Cardiac fibroblast (primary cell): Measurements from ENCODE around the gene CBX1.

Experiments
- DNase-seq, 2 donors: peaks; one replicate each; pipeline versions ENCODE4 v3.0.0 to v3.0.0-alpha.2; 2010; ENCODE audit warnings: low read depth in 2 of 2
- H3K4me3 ChIP-seq, 2 donors: replicated peaks in 1 of 2; 1 replicate in 1 of 2; 2 replicates in 1 of 2; pipeline ENCODE4 v1.5.1; 2011; ENCODE audit warnings: low read depth in 2 of 2, low read length in 2 of 2, mild to moderate bottlenecking in 2 of 2, moderate library complexity in 1 of 2
- TF ChIP-seq, protein P1 (sequence below): IDR thresholded peaks from one replicate; pipeline ENCODE4 v1.5.1; 2011; ENCODE audit warnings: low read depth, mild to moderate bottlenecking, low read length, inconsistent platforms

CBX1 gene

DNA sequence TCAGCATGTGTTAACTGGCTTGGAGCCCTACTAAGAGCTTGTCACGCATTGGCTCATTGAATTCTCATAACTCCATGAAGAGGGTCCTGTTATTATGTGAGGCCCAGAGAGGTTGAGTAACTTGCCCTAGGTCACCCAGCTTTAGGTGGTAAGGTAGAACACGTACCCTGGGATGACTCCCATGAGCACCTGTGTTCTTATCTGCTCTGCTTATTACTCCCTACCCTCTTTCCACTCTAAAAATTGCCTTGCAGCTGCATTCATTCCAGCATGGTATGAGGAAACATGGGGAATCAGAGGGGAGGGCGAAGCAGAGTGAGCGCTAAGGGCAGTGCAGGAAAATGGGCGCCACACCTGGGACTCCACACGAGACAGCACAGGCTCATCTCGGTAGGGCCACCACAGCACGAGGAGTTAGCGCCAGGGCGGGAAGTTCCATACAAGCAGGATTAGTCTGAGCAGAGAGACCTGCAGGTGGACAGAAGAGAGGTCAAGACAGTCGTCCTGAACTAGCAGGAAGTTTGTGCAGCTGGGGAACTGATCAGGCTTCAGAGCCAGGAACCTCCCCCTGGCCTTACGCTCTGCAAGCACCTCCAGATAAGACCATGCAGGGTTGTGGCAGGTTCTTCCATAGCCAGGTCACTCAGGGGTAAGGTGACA lies 73.8 kb downstream of the CBX1 start:
- no peak overlapping the region for H3K4me3 ChIP-seq
- DNase-seq: no peak
- TF ChIP-seq, protein P1, sequence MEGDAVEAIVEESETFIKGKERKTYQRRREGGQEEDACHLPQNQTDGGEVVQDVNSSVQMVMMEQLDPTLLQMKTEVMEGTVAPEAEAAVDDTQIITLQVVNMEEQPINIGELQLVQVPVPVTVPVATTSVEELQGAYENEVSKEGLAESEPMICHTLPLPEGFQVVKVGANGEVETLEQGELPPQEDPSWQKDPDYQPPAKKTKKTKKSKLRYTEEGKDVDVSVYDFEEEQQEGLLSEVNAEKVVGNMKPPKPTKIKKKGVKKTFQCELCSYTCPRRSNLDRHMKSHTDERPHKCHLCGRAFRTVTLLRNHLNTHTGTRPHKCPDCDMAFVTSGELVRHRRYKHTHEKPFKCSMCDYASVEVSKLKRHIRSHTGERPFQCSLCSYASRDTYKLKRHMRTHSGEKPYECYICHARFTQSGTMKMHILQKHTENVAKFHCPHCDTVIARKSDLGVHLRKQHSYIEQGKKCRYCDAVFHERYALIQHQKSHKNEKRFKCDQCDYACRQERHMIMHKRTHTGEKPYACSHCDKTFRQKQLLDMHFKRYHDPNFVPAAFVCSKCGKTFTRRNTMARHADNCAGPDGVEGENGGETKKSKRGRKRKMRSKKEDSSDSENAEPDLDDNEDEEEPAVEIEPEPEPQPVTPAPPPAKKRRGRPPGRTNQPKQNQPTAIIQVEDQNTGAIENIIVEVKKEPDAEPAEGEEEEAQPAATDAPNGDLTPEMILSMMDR: no peak

DNA sequence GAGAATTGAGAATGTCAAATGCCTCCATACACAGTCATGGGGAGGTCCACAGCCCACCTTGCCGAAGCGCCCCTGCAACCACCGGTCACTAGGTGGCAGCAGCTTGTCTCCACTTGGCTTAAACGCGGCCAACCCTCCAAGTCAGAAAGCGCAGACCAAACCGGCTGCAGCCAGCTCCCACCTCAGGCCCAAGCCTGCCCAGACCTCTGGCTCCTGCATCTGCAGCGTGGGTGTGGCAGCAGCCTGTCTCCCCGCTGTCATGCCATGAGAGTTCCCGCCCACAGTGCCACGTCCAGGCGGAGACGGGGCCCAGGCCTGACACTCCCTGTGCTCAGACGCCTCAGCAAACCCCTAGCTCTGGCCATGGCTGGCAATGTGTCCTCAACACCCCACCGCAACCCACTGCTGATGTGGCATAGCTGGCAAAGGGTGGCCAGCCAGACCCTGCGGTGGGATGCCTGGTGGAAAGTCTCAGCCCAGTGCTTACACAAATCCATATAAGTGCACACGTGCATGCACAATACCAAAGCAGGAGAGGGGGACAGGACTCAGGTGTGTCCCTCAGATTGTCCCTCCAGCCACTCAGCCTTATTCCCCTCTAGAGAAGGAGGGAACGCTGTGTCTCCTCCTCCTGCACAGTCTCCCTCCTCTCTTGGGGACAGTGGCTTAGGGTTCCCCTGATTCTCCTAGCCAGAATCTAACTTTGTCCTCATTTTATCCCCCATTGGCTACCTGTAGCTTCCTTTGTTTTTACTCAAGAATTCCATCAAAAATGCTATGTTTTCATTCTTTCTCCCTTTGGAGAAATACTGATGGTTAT lies 74.6 kb downstream of the CBX1 start:
- TF ChIP-seq, protein P1: peak; percentile 96
- peak; percentile 93 to 94 for DNase-seq

DNA sequence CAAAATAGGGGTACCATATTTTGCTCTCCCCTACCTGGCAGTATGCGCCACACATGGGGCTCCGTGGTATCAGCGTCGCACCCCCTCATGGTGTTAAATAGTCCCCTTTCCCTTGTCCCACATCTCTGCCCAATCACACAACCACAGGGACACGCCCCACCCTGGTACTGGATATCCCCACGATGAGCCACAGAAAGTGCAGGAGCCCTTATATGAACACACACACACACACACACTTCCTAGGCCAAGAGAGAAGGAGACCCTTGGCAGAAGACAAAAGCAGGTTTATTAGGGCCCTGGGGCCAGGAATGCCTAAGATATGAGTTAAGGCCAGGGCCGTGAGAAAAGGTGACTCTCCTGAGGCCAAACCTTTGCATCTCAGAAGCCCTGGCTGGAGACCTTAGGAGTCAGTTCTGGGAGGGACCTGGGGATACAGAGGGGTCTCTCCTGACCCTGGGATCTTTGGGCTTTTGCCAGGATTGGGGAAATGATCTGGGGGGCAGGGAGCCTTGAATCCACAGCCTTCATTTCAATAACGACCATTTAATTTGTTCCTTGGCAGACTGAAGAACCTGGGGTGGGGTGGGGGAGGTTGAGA lies 75.3 kb downstream of the CBX1 start:
- TF ChIP-seq, protein P1: no peak
- DNase-seq: no peak
- H3K4me3 ChIP-seq: peak overlapping the region in 1 of 2 donors; percentile 50

More for the DNA sequence above, 74.6 kb downstream of the CBX1 start:
- H3K4me3 ChIP-seq: no peak overlapping the region

DNA sequence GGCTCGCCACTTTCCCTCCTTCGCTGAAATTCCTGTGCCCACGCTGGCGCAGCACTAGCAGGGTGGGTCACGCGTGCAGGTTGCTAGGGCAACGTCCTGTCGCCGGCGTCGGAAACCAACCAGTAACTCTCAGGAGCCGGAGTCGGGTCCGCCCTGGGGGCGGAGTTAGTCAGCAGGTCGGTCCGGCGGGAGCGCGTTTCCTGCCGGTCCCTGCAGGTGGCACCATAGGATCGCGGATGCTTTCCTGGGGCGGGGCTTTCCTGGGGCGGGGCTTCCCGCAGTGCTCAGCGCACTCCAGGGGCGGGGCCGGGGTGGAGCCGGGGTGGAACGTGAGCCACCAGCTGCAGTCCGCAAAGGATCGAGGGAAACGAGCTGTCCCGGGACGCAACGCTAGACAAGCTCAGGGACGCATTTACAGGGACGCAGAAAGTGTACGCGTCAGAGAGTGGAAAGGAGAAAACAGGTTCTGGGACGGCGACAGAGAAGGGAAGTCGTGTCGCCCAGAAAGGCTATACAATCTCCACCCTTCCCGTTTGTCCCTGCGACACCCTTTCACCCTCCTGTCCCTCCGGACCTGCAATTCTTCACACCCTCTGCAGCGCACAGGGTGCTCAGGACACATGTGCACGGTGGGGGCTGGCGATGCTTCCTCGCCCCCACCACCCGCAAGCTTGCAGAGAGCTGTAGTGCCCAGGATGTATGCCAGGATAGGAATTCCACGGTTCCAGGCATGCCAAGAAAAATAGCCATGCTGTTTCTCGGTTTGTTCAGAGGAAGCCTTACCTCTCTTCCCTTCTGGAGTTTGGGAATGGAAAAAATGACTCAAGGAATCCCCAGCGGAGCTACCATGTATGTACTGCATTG lies 76.0 kb downstream of the CBX1 start:
- TF ChIP-seq, protein P1: peak; percentile 81

DNA sequence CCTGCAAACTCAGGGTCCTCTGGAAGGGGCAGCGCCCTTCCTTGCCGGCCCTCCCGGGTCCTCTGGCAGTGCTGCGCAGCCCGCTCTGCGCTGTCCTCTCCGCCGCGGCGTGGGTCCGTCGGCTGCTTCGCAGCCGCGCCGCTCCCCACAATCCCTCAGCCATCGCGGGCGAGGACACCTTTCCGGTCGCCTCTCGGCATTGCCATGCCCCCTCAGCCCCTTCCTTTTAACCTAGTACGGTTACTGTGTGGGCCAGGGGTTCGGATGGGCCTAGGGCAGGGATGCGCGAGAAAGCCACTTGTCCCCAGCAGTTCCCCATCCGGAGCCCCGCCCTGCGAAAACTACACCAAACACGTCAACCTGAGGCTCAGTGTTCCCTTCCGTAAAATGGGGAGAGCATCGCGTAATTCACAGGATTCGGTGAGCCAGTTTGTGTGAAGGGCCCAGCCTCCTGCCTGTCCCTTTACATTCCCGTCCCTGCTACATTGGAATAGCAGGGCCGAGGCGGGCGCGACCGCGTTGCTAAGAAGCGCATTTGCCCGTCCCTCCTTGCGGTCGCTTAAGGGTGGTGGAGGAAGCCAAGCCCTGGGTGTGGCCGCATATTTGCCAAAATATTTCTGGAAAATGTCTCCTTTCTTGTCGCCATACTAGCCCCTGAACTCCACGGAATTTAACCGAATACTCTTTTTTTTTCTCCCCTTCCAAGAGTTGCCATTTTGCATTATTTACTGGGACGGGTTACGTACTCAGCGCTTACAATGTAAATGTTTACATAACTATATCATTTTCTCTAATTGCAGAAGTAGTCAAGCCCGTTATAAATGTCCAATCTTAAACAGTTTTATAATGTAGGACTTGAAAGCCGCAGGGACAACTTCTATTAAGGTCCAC lies 76.9 kb downstream of the CBX1 start:
- TF ChIP-seq, protein P1: peak; percentile 17
- peak; percentile 58 to 59 for DNase-seq

More for the DNA sequence above, 76.0 kb downstream of the CBX1 start:
- peak; percentile 97 to 98 for DNase-seq
- H3K4me3 ChIP-seq: peak overlapping the region; percentile 47 to 52

More for the DNA sequence above, 76.9 kb downstream of the CBX1 start:
- H3K4me3 ChIP-seq: peak overlapping the region; percentile 38 to 52
